Fibroblast of lung (primary cell): Measurements from ENCODE around the gene ZG16. TPM values are rescaled to one million over a fixed set of nuclear protein-coding genes. Genes with fewer than 3 reads are reported as not detected.
"Not testable (repeated sequence)": the region's sequence is repeated elsewhere in the genome, so short reads cannot be mapped to it uniquely, and the experiment has no call there.

Experiments used
- DNase-seq, 2 donors: peaks; one replicate each; pipeline versions ENCODE4 v3.0.0 to v3.0.0-alpha.2; 2010; ENCODE audit warnings: low read depth in 2 of 2
- H2AFZ ChIP-seq: 2 replicates; pipeline ENCODE4 v1.5.1; 2012; ENCODE audit warnings: low read length, control low read depth, inconsistent platforms
- H3K27ac ChIP-seq: 2 replicates; pipeline ENCODE4 v1.5.1; 2011; ENCODE audit warnings: low read length, control low read depth; ENCODE audit not compliant: insufficient read depth
- H3K27me3 ChIP-seq: 2 replicates; pipeline ENCODE4 v1.5.1; 2011; ENCODE audit warnings: mild to moderate bottlenecking, low read length; ENCODE audit not compliant: control insufficient read depth, insufficient read depth
- H3K36me3 ChIP-seq: 2 replicates; pipeline ENCODE4 v1.5.1; 2011; ENCODE audit warnings: low read length; ENCODE audit not compliant: control insufficient read depth, insufficient read depth
- H3K4me1 ChIP-seq: 2 replicates; pipeline ENCODE4 v1.5.1; 2011; ENCODE audit warnings: low read length; ENCODE audit not compliant: control insufficient read depth, insufficient read depth; ENCODE audit errors: extremely low read depth
- H3K4me2 ChIP-seq: 2 replicates; pipeline ENCODE4 v1.5.1; 2011; ENCODE audit warnings: low read length, control low read depth; ENCODE audit not compliant: insufficient read depth; ENCODE audit errors: extremely low read depth
- H3K4me3 ChIP-seq, 4 experiments: fragments of 200-600 bp in 1 of 4; sonication (generic) in 1 of 4; replicated peaks in 1 of 4; 2 replicates each; pipeline ENCODE4 v1.5.1; 2011 to 2016; ENCODE audit warnings: low read length in 4 of 4, low read depth in 3 of 4, mild to moderate bottlenecking in 3 of 4, control low read depth in 2 of 4, inconsistent platforms in 1 of 4, mixed read lengths in 1 of 4; ENCODE audit not compliant: insufficient read depth in 1 of 4; ENCODE audit errors: control extremely low read depth in 1 of 4
- H3K79me2 ChIP-seq: 2 replicates; pipeline ENCODE4 v1.5.1; 2012; ENCODE audit warnings: mild to moderate bottlenecking, low read length, inconsistent platforms; ENCODE audit not compliant: control insufficient read depth, insufficient read depth
- H3K9ac ChIP-seq: 2 replicates; pipeline ENCODE4 v1.5.1; 2011; ENCODE audit warnings: mild to moderate bottlenecking, low read length, control low read depth; ENCODE audit not compliant: insufficient read depth
- H3K9me3 ChIP-seq: 2 replicates; pipeline ENCODE4 v1.5.1; 2012; ENCODE audit warnings: low read depth, low read length; ENCODE audit not compliant: control insufficient read depth, insufficient read depth
- H4K20me1 ChIP-seq: 2 replicates; pipeline ENCODE4 v1.5.1; 2011; ENCODE audit warnings: low read length; ENCODE audit not compliant: control insufficient read depth, insufficient read depth; ENCODE audit errors: extremely low read depth
- EZH2 ChIP-seq: IDR thresholded peaks from 2 replicates; pipeline ENCODE4 v1.5.1; 2012; ENCODE audit warnings: low read length, control low read depth, mild to moderate bottlenecking; ENCODE audit errors: missing control alignments
- polyA plus RNA-seq, 2 donors: library from polyadenylated mRNA; depleted of rRNA in 1 of 2; stranded (reverse) in 1 of 2; unstranded in 1 of 2; fragments of >200 nt; gene quantifications; 2 replicates each; pipeline ENCODE4 v1.2.1, GENCODE V29; 2011 to 2012; ENCODE audit warnings: missing spikeins in 1 of 2
- total RNA-seq: library from RNA; depleted of rRNA; stranded (reverse); fragments of >200 nt; gene quantifications from 2 replicates; pipeline ENCODE4 v1.2.1, GENCODE V29; 2014
- TF ChIP-seq, protein P1 (sequence below), 2 donors: IDR thresholded peaks in 1 of 2; conservative IDR thresholded peaks in 1 of 2; 1 replicate in 1 of 2; 2 replicates in 1 of 2; pipeline ENCODE4 v1.5.1; 2011 to 2012; ENCODE audit warnings: low read length in 2 of 2, control low read depth in 1 of 2, inconsistent platforms in 1 of 2, low read depth in 1 of 2, mild to moderate bottlenecking in 1 of 2

ZG16 gene
- total and polyA plus RNA-seq, 2 donors (not counting 1 experiment from before 2014, with no cell fraction given) = not detected

GRCh38 chr16:29738514-29738913 lies 39.5 kb upstream of the ZG16 start:
- Histone ChIP-seq H3K4me1 (no peaks in the 10 kb centered on the region), H3K27me3 (peaks cover 6% of the 10 kb centered on the region), H3K4me3 (no peak overlapping the region), H2AFZ (no peak overlapping the region), H3K79me2 (no peaks in the 10 kb centered on the region), H3K36me3 (no peaks in the 10 kb centered on the region), H3K9me3 (no peaks in the 10 kb centered on the region), H3K4me2 (no peak overlapping the region), H4K20me1 (no peaks in the 10 kb centered on the region), H3K27ac (no peak overlapping the region), H3K9ac (no peak overlapping the region)
- no peak for DNase-seq
- no peak for TF ChIP-seq EZH2
- TF ChIP-seq, protein P1, sequence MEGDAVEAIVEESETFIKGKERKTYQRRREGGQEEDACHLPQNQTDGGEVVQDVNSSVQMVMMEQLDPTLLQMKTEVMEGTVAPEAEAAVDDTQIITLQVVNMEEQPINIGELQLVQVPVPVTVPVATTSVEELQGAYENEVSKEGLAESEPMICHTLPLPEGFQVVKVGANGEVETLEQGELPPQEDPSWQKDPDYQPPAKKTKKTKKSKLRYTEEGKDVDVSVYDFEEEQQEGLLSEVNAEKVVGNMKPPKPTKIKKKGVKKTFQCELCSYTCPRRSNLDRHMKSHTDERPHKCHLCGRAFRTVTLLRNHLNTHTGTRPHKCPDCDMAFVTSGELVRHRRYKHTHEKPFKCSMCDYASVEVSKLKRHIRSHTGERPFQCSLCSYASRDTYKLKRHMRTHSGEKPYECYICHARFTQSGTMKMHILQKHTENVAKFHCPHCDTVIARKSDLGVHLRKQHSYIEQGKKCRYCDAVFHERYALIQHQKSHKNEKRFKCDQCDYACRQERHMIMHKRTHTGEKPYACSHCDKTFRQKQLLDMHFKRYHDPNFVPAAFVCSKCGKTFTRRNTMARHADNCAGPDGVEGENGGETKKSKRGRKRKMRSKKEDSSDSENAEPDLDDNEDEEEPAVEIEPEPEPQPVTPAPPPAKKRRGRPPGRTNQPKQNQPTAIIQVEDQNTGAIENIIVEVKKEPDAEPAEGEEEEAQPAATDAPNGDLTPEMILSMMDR (conservative IDR thresholded peaks at IDR 0.05 in 1 of 2, IDR thresholded peaks at IDR 0.05 in 1 of 2; ENCODE audit: low read depth in 1 of 2, low read length in 2 of 2) = no peak

DNA sequence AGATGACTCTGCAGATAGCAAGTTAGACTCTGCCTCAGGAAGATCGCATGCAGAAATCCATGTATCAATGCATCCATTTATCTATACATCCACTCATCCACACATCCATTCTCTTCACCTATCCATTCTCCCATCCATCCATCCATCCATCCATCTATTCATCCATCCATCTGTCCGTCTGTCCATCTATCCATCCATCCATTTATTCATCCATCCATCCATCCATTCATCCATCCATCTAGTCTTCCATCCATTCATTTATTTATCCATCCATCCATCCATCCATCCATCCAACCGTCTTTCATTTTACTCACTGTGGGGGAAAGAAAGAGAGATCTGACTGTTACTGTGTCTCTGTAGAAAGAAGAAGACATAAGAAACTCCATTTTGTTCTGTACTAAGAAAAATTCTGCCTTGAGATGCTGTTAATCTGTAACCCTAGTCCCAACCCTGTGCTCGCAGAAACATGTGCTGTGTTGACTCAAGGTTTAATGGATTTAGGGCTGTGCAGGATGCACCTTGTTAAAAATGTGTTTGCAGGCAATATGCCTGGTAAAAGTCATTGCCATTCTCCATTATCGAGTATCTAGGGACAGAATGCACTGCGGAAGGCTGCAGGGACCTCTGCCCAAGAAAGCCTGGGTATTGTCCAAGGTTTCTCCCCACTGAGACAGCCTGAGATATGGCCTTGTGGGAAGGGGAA lies 38.0 kb upstream of the ZG16 start:
- H3K4me3 ChIP-seq, H3K27me3 ChIP-seq, DNase-seq, H3K27ac ChIP-seq, H2AFZ ChIP-seq, H3K4me2 ChIP-seq, H3K9me3 ChIP-seq, H3K4me1 ChIP-seq, H3K79me2 ChIP-seq, H4K20me1 ChIP-seq, H3K36me3 ChIP-seq, H3K9ac ChIP-seq: not testable (repeated sequence)

- H3K9ac ChIP-seq, DNase-seq, H3K4me3 ChIP-seq, H3K36me3 ChIP-seq, H3K9me3 ChIP-seq, H3K4me2 ChIP-seq, H2AFZ ChIP-seq, H3K79me2 ChIP-seq, H3K4me1 ChIP-seq, H3K27me3 ChIP-seq, H3K27ac ChIP-seq, H4K20me1 ChIP-seq: not testable (repeated sequence)
Measured at GRCh38 chr16:29740630-29741015, 37.4 kb upstream of the ZG16 start.

- Histone ChIP-seq H3K9me3 (no peaks in the 10 kb centered on the region), H3K79me2 (no peaks in the 10 kb centered on the region), H3K4me1 (no peaks in the 10 kb centered on the region), H3K27me3 (peaks cover 3% of the 10 kb centered on the region), H3K36me3 (no peaks in the 10 kb centered on the region), H3K27ac (no peak overlapping the region), H4K20me1 (no peaks in the 10 kb centered on the region), H3K4me2 (no peak overlapping the region), H3K4me3 (no peak overlapping the region), H2AFZ (no peak overlapping the region), H3K9ac (no peak overlapping the region)
- DNase-seq = no peak
- TF ChIP-seq, protein P1 (conservative IDR thresholded peaks at IDR 0.05 in 1 of 2, IDR thresholded peaks at IDR 0.05 in 1 of 2; ENCODE audit: low read depth in 1 of 2, low read length in 2 of 2) = no peak
- TF ChIP-seq EZH2 = no peak
Measured at GRCh38 chr16:29742683-29743275, 35.3 kb upstream of the ZG16 start.
